ENCODE measurements around the gene DNM3. TPM values are rescaled to one million over a fixed set of nuclear protein-coding genes. Genes with fewer than 3 reads are reported as not detected.

Gene DNM3
- total RNA-seq, 1 donor from 2014 or later = 2.7 TPM

GRCh38 chr1:171807556-171807955 is 33.7 kb upstream of the DNM3 start:
- H3K36me3 ChIP-seq (ENCODE audit: control insufficient read depth, insufficient read depth, low read length) = no peaks in the 10 kb centered on the region
- no peak for DNase-seq (ENCODE audit: low read depth)
- no peak overlapping the region for H3K4me3 ChIP-seq (ENCODE audit: low read depth, low read length)
- H3K27me3 ChIP-seq (ENCODE audit: control insufficient read depth, insufficient read depth, low read length) = no peaks in the 10 kb centered on the region
- no peak for TF ChIP-seq CTCF (IDR thresholded peaks at IDR 0.05; ENCODE audit: insufficient read depth, low read length, poor library complexity, severe bottlenecking)

- no peak for TF ChIP-seq CTCF (IDR thresholded peaks at IDR 0.05; ENCODE audit: insufficient read depth, low read length, poor library complexity, severe bottlenecking)
- no peaks in the 10 kb centered on the region for H3K27me3 ChIP-seq (ENCODE audit: control insufficient read depth, insufficient read depth, low read length)
- no peak for DNase-seq (ENCODE audit: low read depth)
- H3K4me3 ChIP-seq (ENCODE audit: low read depth, low read length) = no peak overlapping the region
- no peaks in the 10 kb centered on the region for H3K36me3 ChIP-seq (ENCODE audit: control insufficient read depth, insufficient read depth, low read length)
Measured at GRCh38 chr1:171809834-171810233, 31.5 kb upstream of the DNM3 start.

GRCh38 chr1:171811672-171812071 is 29.6 kb upstream of the DNM3 start:
- H3K27me3 ChIP-seq (ENCODE audit: control insufficient read depth, insufficient read depth, low read length) = no peaks in the 10 kb centered on the region
- TF ChIP-seq CTCF (IDR thresholded peaks at IDR 0.05; ENCODE audit: insufficient read depth, low read length, poor library complexity, severe bottlenecking) = no peak
- no peak overlapping the region for H3K4me3 ChIP-seq (ENCODE audit: low read depth, low read length)
- no peaks in the 10 kb centered on the region for H3K36me3 ChIP-seq (ENCODE audit: control insufficient read depth, insufficient read depth, low read length)
- no peak for DNase-seq (ENCODE audit: low read depth)

GRCh38 chr1:171814692-171815091 is 26.6 kb upstream of the DNM3 start:
- no peak for DNase-seq (ENCODE audit: low read depth)
- TF ChIP-seq CTCF (IDR thresholded peaks at IDR 0.05; ENCODE audit: insufficient read depth, low read length, poor library complexity, severe bottlenecking) = no peak
- H3K27me3 ChIP-seq (ENCODE audit: control insufficient read depth, insufficient read depth, low read length) = no peaks in the 10 kb centered on the region

GRCh38 chr1:171816300-171816901 is 24.9 kb upstream of the DNM3 start:
- Histone ChIP-seq H3K27me3 (ENCODE audit: control insufficient read depth, insufficient read depth, low read length) (no peaks in the 10 kb centered on the region), H3K36me3 (ENCODE audit: control insufficient read depth, insufficient read depth, low read length) (no peaks in the 10 kb centered on the region), H3K4me3 (ENCODE audit: low read depth, low read length) (no peak overlapping the region)
- no peak for DNase-seq (ENCODE audit: low read depth)
- no peak for TF ChIP-seq CTCF (IDR thresholded peaks at IDR 0.05; ENCODE audit: insufficient read depth, low read length, poor library complexity, severe bottlenecking)

More at GRCh38 chr1:171814692-171815091, 26.6 kb upstream of the DNM3 start:
- no peak overlapping the region for H3K4me3 ChIP-seq (ENCODE audit: low read depth, low read length)
- no peaks in the 10 kb centered on the region for H3K36me3 ChIP-seq (ENCODE audit: control insufficient read depth, insufficient read depth, low read length)
